ENCODE data around the gene FNBP1L. TPM values are rescaled to one million over a fixed set of nuclear protein-coding genes. Genes with fewer than 3 reads are reported as not detected.

FNBP1L gene
- total and polyA plus RNA-seq, 2 of the 8 experiments (the other 6 are each of a cell fraction or from before 2014, with no cell fraction given), result 48.9 to 95.9 TPM

DNA sequence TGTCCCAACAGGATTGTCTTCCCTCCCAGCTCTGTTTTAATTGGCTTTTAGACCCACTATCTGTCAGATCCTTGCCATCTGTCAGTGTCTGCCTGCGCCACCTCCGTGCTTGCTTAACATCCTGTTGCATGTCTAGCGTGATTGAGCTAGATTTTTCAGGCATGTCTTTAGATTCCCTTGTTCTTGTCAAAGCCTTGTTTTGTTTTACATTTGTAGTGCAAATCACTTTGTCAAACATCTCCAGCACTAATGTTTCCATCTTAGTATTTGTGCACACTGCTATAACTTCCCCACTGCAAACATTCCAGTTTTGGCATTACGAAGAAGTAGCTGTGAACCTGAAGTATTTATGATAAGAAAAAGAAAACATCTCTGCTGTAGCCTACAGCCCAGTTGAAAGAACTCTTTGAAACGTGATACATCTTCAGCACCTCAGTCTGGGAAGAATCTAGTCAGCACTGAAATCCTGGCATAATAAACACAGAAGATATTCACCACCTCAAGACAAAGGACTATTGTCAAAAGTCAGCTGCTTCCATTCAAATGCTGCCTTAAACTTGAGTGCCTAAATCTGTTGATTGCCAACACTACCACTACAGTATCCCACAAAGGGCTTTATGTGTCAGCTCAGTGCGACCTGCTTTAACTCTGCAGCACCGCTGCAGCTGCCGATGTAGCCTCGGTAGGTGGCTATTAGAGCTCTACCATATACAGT lies 105.0 kb downstream of the FNBP1L start:
- CTCF ChIA-PET (ENCODE audit: partially characterized antibody), result interaction anchor here (0.8 to 1.4 kb wide), 6 partner anchors 15 to 689 kb away, joined by 3 to 8 read pairs (median 4); no protein-coding TSS in a partner anchor
- H2BK15ac ChIP-seq (ENCODE audit: low read length), result no peak overlapping the region

More for the DNA sequence above, 105.0 kb downstream of the FNBP1L start:
- no peak overlapping the region for H3K23ac ChIP-seq (ENCODE audit: insufficient read length)
- peaks cover 0 to 7% of the 10 kb centered on the region in 2 experiments for H4K20me1 ChIP-seq (replicated peaks in 1 of 2; ENCODE audit: control insufficient read depth in 1 of 2, insufficient read depth in 2 of 2, low read length in 2 of 2)
- no peak overlapping the region for H3K14ac ChIP-seq (ENCODE audit: insufficient read length)
- no peak overlapping the region for H2AK5ac ChIP-seq (ENCODE audit: low read depth, low read length)
- no peak overlapping the region for H4K5ac ChIP-seq (ENCODE audit: insufficient read length, low read depth, low read length)
- H3K4ac ChIP-seq (replicated peaks; ENCODE audit: insufficient read length, low read depth, low read length), result no peak overlapping the region
- no peaks in the 10 kb centered on the region for H3K79me1 ChIP-seq (ENCODE audit: low read depth, low read length)
- H3K9me3 ChIP-seq (ENCODE audit: insufficient read depth in 2 of 2, low read depth in 1 of 2, low read length in 1 of 2), result no peaks in the 10 kb centered on the region
- H2AFZ ChIP-seq (ENCODE audit: low read length), result no peak overlapping the region
- no peak overlapping the region for H2BK5ac ChIP-seq (ENCODE audit: low read depth, low read length)
- FAIRE-seq (peak; percentile 63), DNase-seq (ENCODE audit: low read depth in 1 of 2, low spot score in 2 of 2) (no peak)
- H3K27me3 ChIP-seq (replicated peaks in 1 of 4; ENCODE audit: control insufficient read depth in 3 of 4, extremely low read depth in 1 of 4, insufficient read depth in 3 of 4, low read length in 3 of 4), result no peaks in the 10 kb centered on the region
- no peak overlapping the region for H2BK20ac ChIP-seq (ENCODE audit: low read length)
- no peak for TF ChIP-seq SP2 (IDR thresholded peaks at IDR 0.05; ENCODE audit: low read length)
- TF ChIP-seq NANOG (IDR thresholded peaks at IDR 0.05; ENCODE audit: insufficient read depth, low read depth, low read length, poor library complexity, severe bottlenecking), result peak; percentile 62
- 0 out of 2 replicates have a peak, but pooled peaks have one; percentile 27 for TF ChIP-seq POLR2AphosphoS5 (IDR thresholded peaks at IDR 0.05; ENCODE audit: low read depth, low read length)
- TF ChIP-seq CEBPB (IDR thresholded peaks at IDR 0.05; ENCODE audit: low read depth, low read length), result 0 out of 2 replicates have a peak, but pooled peaks have one; percentile 1
- peak; percentile 50 to 63; a peak in 1 of 4 replicates for TF ChIP-seq SIN3A (conservative IDR thresholded peaks at IDR 0.05 in 1 of 2, IDR thresholded peaks at IDR 0.05 in 1 of 2; ENCODE audit: low read depth in 1 of 2, low read length in 2 of 2)
- H3K56ac ChIP-seq (replicated peaks; ENCODE audit: insufficient read length, low read depth, low read length), result no peak overlapping the region
- peaks cover 0 to 8% (median 5%) of the 10 kb centered on the region in 4 experiments; a peak in 3 of 7 replicates for H3K4me1 ChIP-seq (replicated peaks in 1 of 4; ENCODE audit: control insufficient read depth in 3 of 4, insufficient read depth in 4 of 4, low read length in 3 of 4)
- peaks cover 0 to 6% of the 10 kb centered on the region in 2 experiments; a peak in 1 of 4 replicates for H3K79me2 ChIP-seq (ENCODE audit: control insufficient read depth in 1 of 2, insufficient read depth in 2 of 2, low read length in 2 of 2)
- H3K18ac ChIP-seq (ENCODE audit: extremely low read depth, low read length), result no peak overlapping the region
- peak overlapping the region; percentile 18 to 64; a peak in 2 of 4 replicates for H3K4me2 ChIP-seq (ENCODE audit: insufficient read depth in 1 of 2, low read depth in 2 of 2, low read length in 2 of 2)
- no peak overlapping the region for H3K4me3 ChIP-seq (ENCODE audit: extremely low read depth in 1 of 4, insufficient read depth in 2 of 4, low read depth in 3 of 4, low read length in 4 of 4)
- H4K91ac ChIP-seq (replicated peaks; ENCODE audit: insufficient read length, low read length), result no peak overlapping the region
- POLR2A ChIA-PET (ENCODE audit: partially characterized antibody), result interaction anchor here (1.7 to 2.4 kb wide), 2 partner anchors 9 to 14 kb away, joined by 3 to 9 read pairs; no protein-coding TSS in a partner anchor
- H2BK120ac ChIP-seq (replicated peaks; ENCODE audit: low read depth, low read length), result no peak overlapping the region
- peaks cover 0 to 65% (median 23%) of the 10 kb centered on the region in 4 experiments; a peak in 7 of 8 replicates for H3K36me3 ChIP-seq (ENCODE audit: control insufficient read depth in 2 of 4, insufficient read depth in 4 of 4, low read length in 3 of 4)
- no peak overlapping the region for H4K8ac ChIP-seq (ENCODE audit: extremely low read depth, insufficient read depth, low read length)
- H3K27ac ChIP-seq (ENCODE audit: low read depth, low read length), result no peak overlapping the region
- H3K9ac ChIP-seq (replicated peaks in 1 of 4; ENCODE audit: extremely low read depth in 1 of 4, low read depth in 3 of 4, low read length in 3 of 4), result no peak overlapping the region
- H2BK12ac ChIP-seq (ENCODE audit: low read depth, low read length), result no peak overlapping the region
- no peaks in the 10 kb centered on the region for H3K23me2 ChIP-seq (ENCODE audit: low read depth, low read length)
- 76% methylated on average over 9 of the region's 9 CpGs; no CpG with 5 or more reads in 1 of the 2 experiments for WGBS, 2 experiments (ENCODE audit: extremely low coverage in 1 of 2, insufficient coverage in 1 of 2, insufficient read length in 1 of 2, insufficient replicate concordance in 2 of 2, low coverage in 1 of 2, low lambda C conversion rate in 2 of 2, missing lambda C conversion rate in 1 of 2)

All from H1 (cell line).